Calu3 (cell line): ENCODE measurements around the gene CNNM2. TPM values are rescaled to one million over a fixed set of nuclear protein-coding genes. Genes with fewer than 3 reads are reported as not detected.

Experiments
- BruUV-seq: library from RNA; stranded (reverse); fragments of 400-500 nt; replicated peaks from 2 replicates; lab custom pipeline; 2021; lab: Mats Ljungman, UMichigan
- CTCF ChIA-PET: fragments of 300-600 bp; sonication (Branson Sonifier 250); formaldehyde crosslinking; loops from one replicate; lab custom pipeline; 2022; ENCODE audit warnings: antibody characterized with exemption; lab: Charles Lee
- DNase-seq: peaks from one replicate; pipeline ENCODE4 v3.0.0; 2022
- H3K27ac Mint-ChIP-seq: one replicate; pipeline ENCODE4 v1.8.0; 2022; ENCODE audit warnings: mixed read lengths; ENCODE audit not compliant: unreplicated experiment
- H3K27me3 Mint-ChIP-seq: one replicate; pipeline ENCODE4 v1.8.0; 2022; ENCODE audit warnings: mixed read lengths; ENCODE audit not compliant: unreplicated experiment
- H3K36me3 Mint-ChIP-seq: one replicate; pipeline ENCODE4 v1.8.0; 2022; ENCODE audit warnings: mild to moderate bottlenecking, moderate library complexity, mixed read lengths; ENCODE audit not compliant: insufficient read depth, unreplicated experiment
- H3K4me1 Mint-ChIP-seq: one replicate; pipeline ENCODE4 v1.8.0; 2022; ENCODE audit warnings: mild to moderate bottlenecking, low read depth, mixed read lengths; ENCODE audit not compliant: unreplicated experiment
- H3K4me3 Mint-ChIP-seq: one replicate; pipeline ENCODE4 v1.8.0; 2022; ENCODE audit warnings: mild to moderate bottlenecking, low read depth, moderate library complexity, mixed read lengths; ENCODE audit not compliant: unreplicated experiment
- H3K9me3 Mint-ChIP-seq: one replicate; pipeline ENCODE4 v1.8.0; 2022; ENCODE audit warnings: low read depth, mixed read lengths; ENCODE audit not compliant: unreplicated experiment
- CTCF ChIP-seq: fragments of 200-600 bp; IDR thresholded peaks from one replicate; pipeline ENCODE4 v1.8.0; 2022; ENCODE audit warnings: antibody characterized with exemption; ENCODE audit not compliant: unreplicated experiment
- intact Hi-C: fragments of 100-400 bp; cut with micrococcal nuclease; formaldehyde crosslinking; loops from one replicate; pipeline ENCODE4 v1.10.0; 2022; ENCODE audit not compliant: unreplicated experiment
- total RNA-seq: library from RNA; stranded (reverse); gene quantifications from 2 replicates; pipeline ENCODE4 v1.2.3, GENCODE V29; 2022

The CNNM2 gene
- total RNA-seq, 1 experiment from 2014 or later, result 4.2 TPM

DNA sequence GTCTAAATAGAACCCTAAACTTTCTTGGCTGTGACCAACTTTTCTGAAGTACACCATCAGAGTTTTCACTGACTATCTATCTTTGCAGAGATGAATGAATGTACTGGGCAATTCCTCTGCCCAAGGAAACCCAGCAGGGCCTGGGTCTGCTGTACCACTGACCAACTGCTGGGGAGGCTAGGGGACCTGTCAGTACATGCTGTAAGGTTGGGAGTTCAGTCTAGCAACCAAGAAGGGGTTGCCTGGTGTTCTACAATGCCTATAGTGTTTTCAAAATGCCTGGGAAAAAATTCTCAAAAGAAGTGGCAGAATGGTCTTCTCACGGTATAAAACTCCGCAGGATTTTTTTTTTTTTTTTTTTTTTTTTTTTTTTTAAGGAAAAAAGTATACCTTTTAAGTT lies 168.7 kb downstream of the CNNM2 start:
- Mint-ChIP-seq H3K4me3 (no peak overlapping the region), H3K9me3 (no peaks in the 10 kb centered on the region), H3K27ac (no peak overlapping the region), H3K36me3 (peaks cover 18% of the 10 kb centered on the region), H3K27me3 (no peaks in the 10 kb centered on the region), H3K4me1 (no peaks in the 10 kb centered on the region)
- no peak for TF ChIP-seq CTCF
- no peak for DNase-seq
- CTCF ChIA-PET, result no interaction called here
- BruUV-seq, result no TSS peak
- intact Hi-C loops, result no loop called here

DNA sequence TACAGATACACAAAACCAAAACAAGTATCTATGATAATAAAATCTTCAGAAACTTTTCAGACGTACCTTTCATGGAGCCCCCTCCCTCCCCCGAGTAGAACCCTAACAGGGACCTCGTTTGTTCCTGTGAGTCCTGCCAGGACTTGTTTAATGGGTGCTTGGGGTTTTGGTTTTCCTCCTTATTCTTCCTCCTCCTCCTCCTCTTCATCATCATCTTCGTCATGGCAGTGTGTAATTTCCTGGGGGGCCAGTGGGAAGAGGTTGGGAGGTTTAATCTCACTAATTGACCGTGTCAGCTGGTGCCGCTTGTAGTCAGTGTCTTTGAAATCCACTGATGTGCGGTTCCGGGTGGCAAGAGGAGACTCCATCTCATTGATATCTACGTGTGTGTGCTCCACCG lies 171.4 kb downstream of the CNNM2 start:
- Mint-ChIP-seq H3K9me3 (no peaks in the 10 kb centered on the region), H3K27ac (no peak overlapping the region), H3K4me3 (no peak overlapping the region), H3K36me3 (peaks cover 19% of the 10 kb centered on the region), H3K4me1 (no peaks in the 10 kb centered on the region), H3K27me3 (no peaks in the 10 kb centered on the region)
- intact Hi-C loops, result no loop called here
- no peak for TF ChIP-seq CTCF
- no TSS peak for BruUV-seq
- DNase-seq, result no peak
- CTCF ChIA-PET, result no interaction called here

DNA sequence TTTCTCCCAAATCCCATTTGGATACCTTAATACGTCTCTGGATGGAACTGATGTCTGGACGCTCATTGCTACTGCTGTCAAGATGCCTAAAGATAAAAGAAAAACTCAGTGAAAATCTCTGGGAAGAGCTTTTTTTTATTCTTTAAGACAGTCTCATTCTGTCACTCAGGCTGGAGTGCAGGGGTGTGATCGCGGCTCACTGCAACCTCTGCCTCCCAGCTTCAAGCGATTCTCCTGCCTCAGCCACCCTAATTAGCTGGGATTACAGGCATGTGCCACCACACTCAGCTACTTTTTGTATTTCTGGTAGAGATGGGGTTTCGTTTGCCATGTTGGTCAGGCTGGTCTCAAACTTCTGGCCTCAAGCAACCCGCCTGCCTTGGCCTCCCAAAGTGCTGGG lies 172.8 kb downstream of the CNNM2 start:
- Mint-ChIP-seq H3K36me3 (peaks cover 15% of the 10 kb centered on the region), H3K4me1 (no peaks in the 10 kb centered on the region), H3K27ac (no peak overlapping the region), H3K4me3 (no peak overlapping the region), H3K9me3 (no peaks in the 10 kb centered on the region), H3K27me3 (no peaks in the 10 kb centered on the region)
- no TSS peak for BruUV-seq
- DNase-seq, result no peak
- intact Hi-C loops, result no loop called here
- CTCF ChIA-PET, result no interaction called here
- TF ChIP-seq CTCF, result no peak

DNA sequence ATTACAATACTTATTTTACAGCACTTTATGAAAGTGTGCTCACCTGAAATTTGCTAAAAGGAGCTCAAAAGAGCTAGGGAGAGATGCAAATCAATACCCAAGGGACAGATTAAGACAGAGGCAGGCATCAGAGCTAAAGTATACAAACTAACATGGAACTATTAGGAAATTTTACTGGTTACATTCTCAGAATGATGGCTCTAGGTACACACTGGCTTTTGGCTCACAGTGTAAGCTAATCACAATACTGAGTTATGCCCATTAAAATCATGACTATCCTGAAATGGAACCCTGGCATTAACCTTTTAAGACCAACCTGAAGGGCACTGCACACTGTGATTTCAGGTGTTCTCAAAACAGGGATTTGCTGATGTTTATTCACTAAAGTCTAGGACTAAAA lies 176.9 kb downstream of the CNNM2 start:
- H3K9me3 Mint-ChIP-seq, result no peaks in the 10 kb centered on the region
- no TSS peak for BruUV-seq
- CTCF ChIA-PET, result no interaction called here
- H3K4me3 Mint-ChIP-seq, result no peak overlapping the region
- DNase-seq, result no peak
- H3K4me1 Mint-ChIP-seq, result no peaks in the 10 kb centered on the region
- intact Hi-C loops, result no loop called here
- H3K36me3 Mint-ChIP-seq, result peaks cover 16% of the 10 kb centered on the region
- H3K27me3 Mint-ChIP-seq, result no peaks in the 10 kb centered on the region
- no peak for TF ChIP-seq CTCF
- no peak overlapping the region for H3K27ac Mint-ChIP-seq

DNA sequence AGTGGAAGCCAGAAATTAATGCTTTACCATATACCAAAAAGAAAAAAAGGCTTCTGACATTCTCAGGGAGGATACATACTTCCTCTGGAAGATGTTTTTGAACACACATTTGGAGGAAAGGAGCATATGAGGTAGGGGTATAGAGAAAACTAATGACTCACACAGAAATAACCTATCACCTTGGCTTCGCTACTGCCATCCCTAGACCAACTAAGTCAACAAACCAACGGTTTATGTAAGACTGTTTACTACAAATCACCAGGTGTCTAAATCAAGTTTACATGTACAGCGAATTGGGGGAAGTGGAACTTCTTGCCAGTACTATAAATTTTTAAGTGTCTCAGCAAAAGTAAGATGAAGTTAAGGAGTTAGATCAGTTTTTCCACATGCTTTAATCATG lies 178.0 kb downstream of the CNNM2 start:
- no peak for TF ChIP-seq CTCF
- CTCF ChIA-PET, result no interaction called here
- no peaks in the 10 kb centered on the region for H3K4me1 Mint-ChIP-seq
- peaks cover 16% of the 10 kb centered on the region for H3K36me3 Mint-ChIP-seq
- intact Hi-C loops, result no loop called here
- no peak for DNase-seq
- H3K27ac Mint-ChIP-seq, result no peak overlapping the region
- no peaks in the 10 kb centered on the region for H3K9me3 Mint-ChIP-seq
- BruUV-seq, result no TSS peak
- H3K4me3 Mint-ChIP-seq, result no peak overlapping the region
- H3K27me3 Mint-ChIP-seq, result no peaks in the 10 kb centered on the region
